LHCN-M2 (cell line): ENCODE results near the gene EN1. TPM values are rescaled to one million over a fixed set of nuclear protein-coding genes. Genes with fewer than 3 reads are reported as not detected.

Experiments
- DNase-seq: peaks from one replicate; pipeline ENCODE4 v3.0.0-alpha.2; 2012; ENCODE audit warnings: low read depth
- polyA plus RNA-seq: library from polyadenylated mRNA; unstranded; fragments of >200 nt; gene quantifications from one replicate; pipeline ENCODE4 v1.2.1, GENCODE V29; 2012; ENCODE audit warnings: missing spikeins
- total RNA-seq: library from RNA; depleted of rRNA; stranded (reverse); fragments of >200 nt; gene quantifications from 2 replicates; pipeline ENCODE4 v1.2.3, GENCODE V29; 2014; rRNA removed

The EN1 gene
- total RNA-seq, result 2.9 and 4.5 TPM in 2 replicates
- 5.1 TPM for polyA plus RNA-seq

- peak; percentile 36 for DNase-seq
These were observed at the start of gene EN1 for GRCh38 chr2:118846953-118847761. Gene EN1, minus strand, starts transcription at chr2:118847648. Its CDS starts 481 bp downstream, at chr2:118847167.

- DNase-seq, result no peak
These were observed 45.7 kb upstream of the EN1 start for GRCh38 chr2:118893100-118893499.

- no peak for DNase-seq
These were observed 42.5 kb upstream of the EN1 start for GRCh38 chr2:118889995-118890394.

GRCh38 chr2:118883792-118884191 lies 36.3 kb upstream of the EN1 start:
- no peak for DNase-seq

GRCh38 chr2:118882693-118883336 lies 35.4 kb upstream of the EN1 start:
- DNase-seq, result peak; percentile 44

- DNase-seq, result peak; percentile 18
These were observed 34.2 kb upstream of the EN1 start for GRCh38 chr2:118881490-118882129.

GRCh38 chr2:118880501-118880900 lies 33.1 kb upstream of the EN1 start:
- DNase-seq, result no peak

GRCh38 chr2:118878531-118879149 lies 31.2 kb upstream of the EN1 start:
- DNase-seq, result no peak

GRCh38 chr2:118875318-118875717 lies 27.9 kb upstream of the EN1 start:
- no peak for DNase-seq

GRCh38 chr2:118874324-118874723 lies 26.9 kb upstream of the EN1 start:
- DNase-seq, result no peak

GRCh38 chr2:118865106-118865505 lies 17.7 kb upstream of the EN1 start:
- peak; percentile 41 for DNase-seq

GRCh38 chr2:118864207-118864606 lies 16.8 kb upstream of the EN1 start:
- no peak for DNase-seq

- DNase-seq, result no peak
These were observed 14.3 kb upstream of the EN1 start for GRCh38 chr2:118861731-118862130.

GRCh38 chr2:118861242-118861641 lies 13.8 kb upstream of the EN1 start:
- no peak for DNase-seq

GRCh38 chr2:118860506-118860905 lies 13.1 kb upstream of the EN1 start:
- DNase-seq, result no peak

GRCh38 chr2:118859157-118859770 lies 11.8 kb upstream of the EN1 start:
- no peak for DNase-seq

GRCh38 chr2:118858485-118859156 lies 11.2 kb upstream of the EN1 start:
- no peak for DNase-seq

- DNase-seq, result no peak
These were observed 10.4 kb upstream of the EN1 start for GRCh38 chr2:118857677-118858484.

- no peak for DNase-seq
These were observed 9.7 kb upstream of the EN1 start for GRCh38 chr2:118856978-118857676.
